ENCODE results near the gene GRIK5.
"Not testable (repeated sequence)": the region's sequence is repeated elsewhere in the genome, so short reads cannot be mapped to it uniquely, and the experiment has no call there.

GRIK5 gene

GRCh38 chr19:42069619-42070351, at the start of gene GRIK5:
Gene GRIK5, minus strand, starts transcription at chr19:42070206. Its CDS starts 4,436 bp downstream, at chr19:42065770.
- no peak for DNase-seq

- DNase-seq = no peak
Measured at GRCh38 chr19:42117076-42117475, 47.1 kb upstream of the GRIK5 start.

DNA sequence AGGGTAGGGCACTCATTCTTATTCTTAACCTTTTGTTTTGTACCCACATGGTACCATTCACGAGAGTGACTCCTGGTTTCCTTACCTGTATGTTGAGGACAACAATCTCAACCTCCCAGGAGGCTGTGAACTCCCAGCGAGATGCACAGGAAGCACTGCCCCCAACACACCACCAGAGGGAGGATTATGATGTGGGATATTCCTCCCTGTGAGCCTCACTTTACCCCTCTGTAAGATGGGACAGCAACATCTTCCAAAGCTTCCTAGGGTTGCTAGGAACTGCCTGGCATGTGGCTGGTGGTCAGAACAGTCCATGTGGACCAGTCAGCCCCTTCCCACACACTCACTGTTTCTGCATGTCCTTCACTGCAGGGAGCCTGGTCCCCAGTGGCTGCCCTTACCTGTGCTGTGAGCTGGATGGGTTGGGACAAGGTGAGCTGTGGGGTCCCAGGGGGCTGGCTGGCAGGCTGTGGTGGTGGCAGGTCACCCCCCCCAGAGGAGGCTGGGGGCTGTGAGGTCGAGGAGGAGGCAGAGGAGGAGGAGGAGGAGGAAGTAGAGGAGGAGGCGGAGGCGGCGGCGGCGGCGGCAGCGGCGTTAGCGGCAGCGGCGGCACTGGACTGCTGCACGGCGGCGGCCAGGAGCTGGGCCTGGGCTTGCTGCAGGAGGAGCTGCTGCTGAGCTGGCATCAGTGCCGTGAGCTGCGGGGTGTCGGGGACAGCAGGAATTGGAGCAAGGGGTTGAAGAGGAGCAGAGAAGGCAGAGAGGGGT, 46.5 kb upstream of the GRIK5 start:
- no peak for DNase-seq

GRCh38 chr19:42115705-42116104, 45.7 kb upstream of the GRIK5 start:
- no peak for DNase-seq

GRCh38 chr19:42115219-42115618, 45.2 kb upstream of the GRIK5 start:
- no peak for DNase-seq

GRCh38 chr19:42114412-42114811, 44.4 kb upstream of the GRIK5 start:
- DNase-seq = no peak

- DNase-seq = no peak
Measured at GRCh38 chr19:42113641-42114348, 43.8 kb upstream of the GRIK5 start.

GRCh38 chr19:42111811-42112210, 41.8 kb upstream of the GRIK5 start:
- no peak for DNase-seq

- DNase-seq = no peak
Measured at GRCh38 chr19:42111384-42111783, 41.4 kb upstream of the GRIK5 start.

DNA sequence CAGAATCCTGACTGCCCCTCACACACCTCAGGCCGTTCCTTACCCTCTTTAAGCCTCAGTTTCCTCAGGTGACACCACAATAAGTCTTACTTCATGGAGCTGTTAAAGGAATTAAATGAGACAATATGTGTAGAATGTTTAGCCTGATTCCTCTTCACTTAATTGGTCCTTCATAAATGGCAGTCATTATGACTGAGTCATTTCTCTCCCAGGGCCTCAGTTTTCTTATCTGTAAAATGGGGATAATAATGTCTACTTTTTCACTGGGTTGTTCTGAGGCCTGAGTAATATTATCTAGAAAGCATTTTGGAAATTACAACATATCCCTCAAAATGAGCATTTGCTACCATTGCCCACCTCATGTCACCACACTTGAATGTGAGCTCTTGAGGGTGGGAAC, 40.7 kb upstream of the GRIK5 start:
- no peak for DNase-seq

GRCh38 chr19:42109896-42110295, 39.9 kb upstream of the GRIK5 start:
- DNase-seq = no peak

GRCh38 chr19:42108527-42109389, 38.8 kb upstream of the GRIK5 start:
- peak; percentile 79 to 80 for DNase-seq

DNA sequence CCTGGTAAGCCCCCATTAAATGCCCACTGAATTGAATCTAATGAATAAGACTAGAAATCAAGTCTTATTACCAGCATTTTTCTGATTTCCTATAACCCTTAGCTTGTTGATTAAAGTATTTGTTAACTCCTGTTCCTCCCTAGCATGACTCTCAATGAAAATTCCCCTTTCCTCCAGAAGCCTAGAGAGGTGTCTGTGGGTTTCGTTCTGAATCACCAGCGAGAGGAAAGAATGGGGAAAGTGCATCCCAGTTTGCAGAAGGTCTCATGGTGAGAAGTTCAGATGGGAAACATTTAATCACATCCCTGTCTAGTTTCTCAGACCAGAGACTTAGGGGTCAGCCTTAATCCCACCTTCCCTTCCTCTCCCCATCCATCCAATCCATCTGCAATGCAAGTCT, 35.4 kb upstream of the GRIK5 start:
- DNase-seq = no peak

- DNase-seq = no peak
Measured at GRCh38 chr19:42102877-42103276, 32.9 kb upstream of the GRIK5 start.

GRCh38 chr19:42100241-42100640, 30.2 kb upstream of the GRIK5 start:
- not testable (repeated sequence) for DNase-seq

DNA sequence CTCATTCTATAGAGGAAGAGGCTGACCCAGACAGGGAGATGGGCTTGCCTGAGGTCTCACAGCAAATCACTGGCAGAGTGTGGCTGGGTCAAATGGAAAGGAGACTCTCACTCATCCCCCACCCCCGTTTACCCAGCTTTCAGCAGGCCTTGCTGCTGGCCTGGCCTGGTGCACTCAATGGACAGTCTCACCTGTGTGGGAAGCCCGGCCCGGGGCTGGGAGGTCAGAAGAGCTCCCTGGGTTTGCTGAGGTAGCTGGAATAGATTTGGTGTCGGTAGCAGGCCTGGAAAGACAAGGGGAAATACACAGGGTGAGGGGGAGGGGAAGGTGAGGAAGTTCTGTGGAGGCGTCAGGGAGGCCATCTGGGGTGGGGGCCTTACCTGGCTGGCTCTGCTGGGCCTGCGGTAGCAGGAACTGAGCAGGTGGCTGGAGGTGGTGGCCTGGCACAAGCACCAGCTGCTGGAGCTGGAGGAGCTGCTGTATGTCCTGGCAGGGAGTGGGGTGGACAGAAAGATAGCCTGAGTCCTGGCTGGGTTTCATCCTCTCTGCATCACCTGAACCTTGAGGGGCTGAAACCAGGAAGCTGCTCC, 29.4 kb upstream of the GRIK5 start:
- DNase-seq = no peak

- peak in 1 of 2 experiments; percentile 5 for DNase-seq
Measured at GRCh38 chr19:42098781-42099180, 28.8 kb upstream of the GRIK5 start.

- no peak for DNase-seq
Measured at GRCh38 chr19:42097461-42097860, 27.5 kb upstream of the GRIK5 start.

DNA sequence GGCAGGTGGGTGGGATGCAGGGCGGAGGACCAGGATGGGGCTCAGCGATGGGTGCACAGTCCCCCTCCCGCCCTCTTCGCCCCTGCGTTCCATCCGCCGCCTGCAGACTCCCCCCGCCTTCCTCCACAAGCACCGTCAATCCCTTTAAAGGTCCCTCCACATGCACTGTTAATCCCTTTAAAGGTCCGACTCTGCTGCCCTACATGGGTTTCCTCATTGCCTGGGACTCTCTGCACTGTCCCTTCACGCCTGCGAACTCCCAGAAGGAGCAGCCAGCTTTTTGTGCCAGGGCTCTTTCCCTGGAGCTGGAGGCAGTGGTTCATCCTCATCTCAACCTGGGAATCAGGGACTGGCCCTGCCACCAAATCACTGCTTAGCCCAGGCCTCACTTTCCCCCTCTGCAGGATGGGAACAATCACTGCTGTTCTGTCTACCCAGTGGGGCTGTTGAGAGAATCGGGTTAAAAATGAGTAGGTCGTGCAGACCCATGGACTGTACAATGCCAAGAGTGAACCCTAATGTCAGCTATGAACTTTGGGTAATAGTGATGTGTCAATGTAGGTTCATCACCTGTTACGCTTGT, 26.3 kb upstream of the GRIK5 start:
- DNase-seq = no peak

GRCh38 chr19:42095814-42096230, 25.8 kb upstream of the GRIK5 start:
- no peak for DNase-seq

DNA sequence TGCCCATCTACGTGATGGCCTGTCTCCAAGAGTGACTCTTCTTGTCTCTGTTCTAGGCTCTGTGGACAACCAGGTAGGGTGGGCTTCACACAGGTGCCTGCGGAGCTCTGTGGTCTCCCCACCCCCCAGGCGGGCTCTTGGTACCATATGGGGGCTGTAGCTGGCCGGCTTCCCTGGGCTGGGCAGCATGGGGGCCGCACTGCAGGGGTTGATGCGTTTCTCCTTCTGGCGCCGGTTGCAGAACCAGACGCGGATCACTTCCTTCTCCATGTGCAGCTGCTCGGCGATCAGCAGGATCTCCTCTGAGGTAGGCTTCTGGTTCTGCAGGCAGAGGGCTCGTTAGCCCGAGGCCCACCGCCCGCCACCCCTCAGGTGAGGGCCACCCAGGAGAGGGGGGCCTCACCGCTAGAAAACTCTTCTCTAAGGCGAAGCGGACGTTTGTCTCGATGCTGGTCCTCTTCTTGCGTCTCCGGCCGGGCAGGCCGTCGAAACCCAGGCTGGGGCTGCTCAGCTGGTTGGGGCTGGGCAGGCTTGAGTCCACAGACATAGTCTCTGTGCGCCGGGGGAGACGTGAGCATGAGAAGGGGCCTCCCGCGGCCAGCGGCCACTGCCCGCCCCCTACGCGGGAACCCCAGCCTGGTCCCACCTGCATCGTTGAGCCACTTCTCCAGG, 25.3 kb upstream of the GRIK5 start:
- DNase-seq = no peak
